Spleen (tissue), 7 donors: ENCODE measurements around the gene SERPINA4.

ENCODE experiments used
- POLR2AphosphoS5 ChIP-seq, 3 donors: sonication (generic); formaldehyde crosslinking; IDR thresholded peaks; one replicate each; pipeline ENCODE4 v1.5.1; 2017; ENCODE audit warnings: antibody characterized with exemption in 3 of 3
- TF ChIP-seq, protein P1 (sequence below), 11 experiments: fragments of 200-600 bp in 7 of 11; fragments of 450-650 bp in 4 of 11; sonication (generic) in 4 of 11; IDR thresholded peaks in 8 of 11; conservative IDR thresholded peaks in 3 of 11; 1 replicate in 7 of 11; 2 replicates in 4 of 11; pipeline versions ENCODE4 v1.4.0 to v1.8.0; 2016 to 2021; ENCODE audit warnings: antibody characterized with exemption in 11 of 11, inconsistent platforms in 4 of 11, mild to moderate bottlenecking in 1 of 11
- donor health status: DM: no; HTN: no; CAD: no; lungs with moderate emphysema.
- donor health status: DM: no; HTN: no; CAD: no.
- donor health status: DM: no; HTN: no; CAD: no.

DNA sequence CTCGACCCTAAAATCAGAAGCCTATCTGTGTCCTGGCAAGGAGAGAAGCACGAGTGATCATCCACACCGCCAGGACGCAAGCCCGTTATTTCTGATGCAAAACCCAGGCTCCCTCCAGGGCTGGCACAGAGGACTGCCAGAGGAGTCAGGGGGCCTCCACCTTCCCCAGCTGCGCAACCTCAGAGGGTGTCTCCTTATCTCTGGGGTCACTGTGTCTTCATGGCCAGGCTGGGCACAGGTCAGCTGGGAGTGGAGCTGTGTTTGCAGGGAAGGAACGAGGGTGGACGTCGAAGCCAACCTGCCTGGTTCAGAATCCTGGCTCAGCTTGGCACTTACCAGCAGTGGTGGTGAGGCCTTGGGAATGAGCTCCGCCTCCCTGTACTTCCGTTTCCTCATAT lies 38.9 kb downstream of the SERPINA4 start:
- TF ChIP-seq, protein P1, sequence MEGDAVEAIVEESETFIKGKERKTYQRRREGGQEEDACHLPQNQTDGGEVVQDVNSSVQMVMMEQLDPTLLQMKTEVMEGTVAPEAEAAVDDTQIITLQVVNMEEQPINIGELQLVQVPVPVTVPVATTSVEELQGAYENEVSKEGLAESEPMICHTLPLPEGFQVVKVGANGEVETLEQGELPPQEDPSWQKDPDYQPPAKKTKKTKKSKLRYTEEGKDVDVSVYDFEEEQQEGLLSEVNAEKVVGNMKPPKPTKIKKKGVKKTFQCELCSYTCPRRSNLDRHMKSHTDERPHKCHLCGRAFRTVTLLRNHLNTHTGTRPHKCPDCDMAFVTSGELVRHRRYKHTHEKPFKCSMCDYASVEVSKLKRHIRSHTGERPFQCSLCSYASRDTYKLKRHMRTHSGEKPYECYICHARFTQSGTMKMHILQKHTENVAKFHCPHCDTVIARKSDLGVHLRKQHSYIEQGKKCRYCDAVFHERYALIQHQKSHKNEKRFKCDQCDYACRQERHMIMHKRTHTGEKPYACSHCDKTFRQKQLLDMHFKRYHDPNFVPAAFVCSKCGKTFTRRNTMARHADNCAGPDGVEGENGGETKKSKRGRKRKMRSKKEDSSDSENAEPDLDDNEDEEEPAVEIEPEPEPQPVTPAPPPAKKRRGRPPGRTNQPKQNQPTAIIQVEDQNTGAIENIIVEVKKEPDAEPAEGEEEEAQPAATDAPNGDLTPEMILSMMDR (IDR thresholded peaks at IDR 0.05 in 8 of 11, conservative IDR thresholded peaks at IDR 0.05 in 3 of 11): no peak
- peak in 2 of 3 donors; percentile 10 to 45 for TF ChIP-seq POLR2AphosphoS5 (IDR thresholded peaks at IDR 0.05)
